Measurements from ENCODE around the gene SLCO2B1.

DNA sequence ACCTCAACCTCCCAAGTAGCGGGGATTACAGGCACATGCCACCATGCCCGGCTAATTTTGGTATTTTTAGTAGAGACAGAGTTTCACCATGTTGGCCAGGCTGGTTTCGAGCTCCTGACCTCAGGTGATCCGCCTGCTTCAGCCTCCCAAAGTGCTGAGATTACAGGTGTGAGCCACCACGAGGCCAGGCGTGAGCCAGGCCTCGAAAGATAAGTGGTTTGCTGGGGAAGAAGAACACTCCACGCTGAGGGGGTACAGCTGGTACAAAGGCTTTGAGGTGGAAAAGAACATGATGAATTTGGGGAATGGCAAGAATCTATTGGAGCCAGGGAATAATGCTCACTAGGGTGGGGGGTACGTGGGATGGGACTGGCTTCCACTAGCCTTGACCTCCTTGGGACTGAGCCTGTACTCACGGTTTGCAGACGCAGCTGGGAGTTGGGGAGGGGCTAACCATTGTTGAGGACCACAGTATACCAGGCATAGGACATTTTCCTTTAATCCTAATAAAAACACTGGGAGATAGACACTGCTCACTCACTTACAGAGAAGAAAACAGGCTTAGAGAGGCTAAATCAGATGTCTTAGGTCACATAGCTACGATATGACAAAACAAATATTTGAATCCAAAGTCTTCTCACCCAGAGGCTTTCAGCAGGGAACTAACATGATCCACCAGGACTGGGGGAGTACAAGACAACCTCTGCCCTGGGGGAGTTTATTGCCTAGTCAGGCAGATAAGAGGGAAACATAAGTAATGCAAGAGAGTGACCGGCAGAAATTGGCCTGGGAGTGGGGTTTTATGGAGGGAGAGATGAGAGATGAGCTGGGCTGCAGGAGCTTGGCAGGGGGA, 4.9 kb downstream of the SLCO2B1 start:
- TF ChIP-seq, protein P1, sequence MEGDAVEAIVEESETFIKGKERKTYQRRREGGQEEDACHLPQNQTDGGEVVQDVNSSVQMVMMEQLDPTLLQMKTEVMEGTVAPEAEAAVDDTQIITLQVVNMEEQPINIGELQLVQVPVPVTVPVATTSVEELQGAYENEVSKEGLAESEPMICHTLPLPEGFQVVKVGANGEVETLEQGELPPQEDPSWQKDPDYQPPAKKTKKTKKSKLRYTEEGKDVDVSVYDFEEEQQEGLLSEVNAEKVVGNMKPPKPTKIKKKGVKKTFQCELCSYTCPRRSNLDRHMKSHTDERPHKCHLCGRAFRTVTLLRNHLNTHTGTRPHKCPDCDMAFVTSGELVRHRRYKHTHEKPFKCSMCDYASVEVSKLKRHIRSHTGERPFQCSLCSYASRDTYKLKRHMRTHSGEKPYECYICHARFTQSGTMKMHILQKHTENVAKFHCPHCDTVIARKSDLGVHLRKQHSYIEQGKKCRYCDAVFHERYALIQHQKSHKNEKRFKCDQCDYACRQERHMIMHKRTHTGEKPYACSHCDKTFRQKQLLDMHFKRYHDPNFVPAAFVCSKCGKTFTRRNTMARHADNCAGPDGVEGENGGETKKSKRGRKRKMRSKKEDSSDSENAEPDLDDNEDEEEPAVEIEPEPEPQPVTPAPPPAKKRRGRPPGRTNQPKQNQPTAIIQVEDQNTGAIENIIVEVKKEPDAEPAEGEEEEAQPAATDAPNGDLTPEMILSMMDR (IDR thresholded peaks at IDR 0.05), result no peak
- no peak for TF ChIP-seq POLR2AphosphoS5 (IDR thresholded peaks at IDR 0.05)

Measured in transverse colon (tissue), 4 donors.